H9 (cell line): Measurements from ENCODE around the gene GRK1. TPM values are rescaled to one million over a fixed set of nuclear protein-coding genes. Genes with fewer than 3 reads are reported as not detected.

Source experiments
- DNase-seq: peaks from one replicate; pipeline ENCODE4 v3.0.0-alpha.2; 2017
- H2AFZ ChIP-seq: one replicate; pipeline ENCODE4 v1.6.1; 2013; ENCODE audit warnings: mild to moderate bottlenecking, low read length, control low read depth, moderate library complexity
- H2AK5ac ChIP-seq: 2 replicates; pipeline ENCODE4 v1.6.1; 2013; ENCODE audit warnings: low read length, control low read depth, mixed read lengths; ENCODE audit not compliant: insufficient read length
- H2BK120ac ChIP-seq: one replicate; pipeline ENCODE4 v1.6.1; 2013; ENCODE audit warnings: low read depth, mild to moderate bottlenecking, low read length, control low read depth, inconsistent platforms; ENCODE audit not compliant: poor library complexity, severe bottlenecking
- H2BK12ac ChIP-seq: 2 replicates; pipeline ENCODE4 v1.6.1; 2013; ENCODE audit warnings: low read length, control low read depth, mixed read lengths, low read depth; ENCODE audit not compliant: insufficient read length
- H2BK15ac ChIP-seq: 2 replicates; pipeline ENCODE4 v1.6.1; 2013; ENCODE audit warnings: low read depth, low read length, control low read depth
- H2BK20ac ChIP-seq: one replicate; pipeline ENCODE4 v1.6.1; 2013; ENCODE audit warnings: low read depth, mild to moderate bottlenecking, low read length, control low read depth, inconsistent platforms; ENCODE audit not compliant: poor library complexity, severe bottlenecking
- H2BK5ac ChIP-seq: 2 replicates; pipeline ENCODE4 v1.6.1; 2013; ENCODE audit warnings: low read length, control low read depth, mixed read lengths; ENCODE audit not compliant: insufficient read length
- H3K14ac ChIP-seq: 2 replicates; pipeline ENCODE4 v1.6.1; 2013; ENCODE audit warnings: low read length, control low read depth; ENCODE audit not compliant: insufficient read depth
- H3K18ac ChIP-seq: 2 replicates; pipeline ENCODE4 v1.6.1; 2013; ENCODE audit warnings: low read depth, mild to moderate bottlenecking, mixed read lengths, low read length, control low read depth; ENCODE audit not compliant: insufficient read length
- H3K23ac ChIP-seq: 2 replicates; pipeline ENCODE4 v1.6.1; 2013; ENCODE audit warnings: low read length, control low read depth, mixed read lengths, low read depth; ENCODE audit not compliant: insufficient read length
- H3K23me2 ChIP-seq: 2 replicates; pipeline ENCODE4 v1.6.1; 2013; ENCODE audit warnings: low read depth, mild to moderate bottlenecking, mixed read lengths, low read length, control low read depth; ENCODE audit not compliant: insufficient read length, poor library complexity, severe bottlenecking
- H3K27ac ChIP-seq: 2 replicates; pipeline ENCODE4 v1.5.1; 2013; ENCODE audit warnings: low read length, control low read depth, mixed read lengths, low read depth; ENCODE audit not compliant: insufficient read length
- H3K27me3 ChIP-seq: 2 replicates; pipeline ENCODE4 v1.6.1; 2013; ENCODE audit warnings: low read length, control low read depth, inconsistent platforms; ENCODE audit not compliant: insufficient read depth
- H3K4ac ChIP-seq: 2 replicates; pipeline ENCODE4 v1.6.1; 2013; ENCODE audit warnings: low read depth, mild to moderate bottlenecking, control low read depth, inconsistent platforms, low read length, moderate library complexity
- H3K4me1 ChIP-seq: 2 replicates; pipeline ENCODE4 v1.6.1; 2013; ENCODE audit warnings: low read length, control low read depth, inconsistent platforms; ENCODE audit not compliant: insufficient read depth
- H3K4me2 ChIP-seq: 2 replicates; pipeline ENCODE4 v1.6.1; 2013; ENCODE audit warnings: low read length, control low read depth, mixed read lengths; ENCODE audit not compliant: insufficient read length, insufficient read depth
- H3K56ac ChIP-seq: 2 replicates; pipeline ENCODE4 v1.6.1; 2013; ENCODE audit warnings: low read depth, mild to moderate bottlenecking, mixed read lengths, low read length, control low read depth; ENCODE audit not compliant: insufficient read length
- H3K79me1 ChIP-seq: 2 replicates; pipeline ENCODE4 v1.6.1; 2013; ENCODE audit warnings: low read depth, mild to moderate bottlenecking, moderate library complexity, low read length, control low read depth, inconsistent platforms; ENCODE audit not compliant: insufficient read depth, poor library complexity, severe bottlenecking
- H3K79me2 ChIP-seq: 2 replicates; pipeline ENCODE4 v1.6.1; 2013; ENCODE audit warnings: low read length, control low read depth, inconsistent platforms; ENCODE audit not compliant: insufficient read depth
- H3K9ac ChIP-seq: 2 replicates; pipeline ENCODE4 v1.6.1; 2013; ENCODE audit warnings: low read length, control low read depth, mixed read lengths; ENCODE audit not compliant: insufficient read length; ENCODE audit errors: extremely low read depth
- H3K9me3 ChIP-seq: one replicate; pipeline ENCODE4 v1.6.1; 2013; ENCODE audit warnings: low read depth, low read length, inconsistent platforms; ENCODE audit not compliant: control insufficient read depth
- H3T11ph ChIP-seq: one replicate; pipeline ENCODE4 v1.6.1; 2013; ENCODE audit warnings: mild to moderate bottlenecking, low read length, control low read depth, inconsistent platforms
- H4K20me1 ChIP-seq: one replicate; pipeline ENCODE4 v1.6.1; 2013; ENCODE audit not compliant: control insufficient read depth, insufficient read length, insufficient read depth
- H4K5ac ChIP-seq: 2 replicates; pipeline ENCODE4 v1.6.1; 2013; ENCODE audit warnings: low read depth, mild to moderate bottlenecking, mixed read lengths, low read length, control low read depth; ENCODE audit not compliant: insufficient read length
- H4K8ac ChIP-seq: replicated peaks from 2 replicates; pipeline ENCODE4 v1.6.1; 2013; ENCODE audit warnings: low read length, control low read depth, mixed read lengths, low read depth; ENCODE audit not compliant: insufficient read length
- H4K91ac ChIP-seq: 2 replicates; pipeline ENCODE4 v1.6.1; 2013; ENCODE audit warnings: low read depth, mild to moderate bottlenecking, moderate library complexity, mixed read lengths, low read length, control low read depth; ENCODE audit not compliant: insufficient read length
- H3K27ac Mint-ChIP-seq, 3 experiments: 2 replicates in 2 of 3; 3 replicates in 1 of 3; pipeline ENCODE4 v1.8.0; 2020 to 2021; ENCODE audit warnings: mixed read lengths in 3 of 3, mild to moderate bottlenecking in 1 of 3, moderate library complexity in 1 of 3
- H3K27me3 Mint-ChIP-seq: 2 replicates; pipeline ENCODE4 v1.8.0; 2021; ENCODE audit warnings: low read depth, mild to moderate bottlenecking, moderate library complexity, mixed read lengths
- H3K36me3 Mint-ChIP-seq, 3 experiments: 2 replicates in 2 of 3; 3 replicates in 1 of 3; pipeline ENCODE4 v1.8.0; 2020 to 2021; ENCODE audit warnings: low read depth in 3 of 3, mixed read lengths in 3 of 3; ENCODE audit not compliant: insufficient read depth in 1 of 3
- H3K4me1 Mint-ChIP-seq, 2 experiments: 2 replicates each; pipeline ENCODE4 v1.8.0; 2020; ENCODE audit warnings: mixed read lengths in 2 of 2
- H3K4me3 Mint-ChIP-seq, 2 experiments: 2 replicates in 1 of 2; 3 replicates in 1 of 2; pipeline ENCODE4 v1.8.0; 2020 to 2021; ENCODE audit warnings: mild to moderate bottlenecking in 2 of 2, mixed read lengths in 2 of 2, moderate library complexity in 1 of 2
- H3K9me3 Mint-ChIP-seq, 2 experiments: 2 replicates in 1 of 2; 3 replicates in 1 of 2; pipeline ENCODE4 v1.8.0; 2020; ENCODE audit warnings: mild to moderate bottlenecking in 2 of 2, mixed read lengths in 2 of 2, moderate library complexity in 1 of 2
- WGBS: extraction: QIAGEN DNeasy Blood & Tissue Kit; methylation state at CpG from one replicate; pipeline ENCODE4 v1.1.7; 2013; ENCODE audit warnings: missing lambda C conversion rate, low lambda C conversion rate, mixed read lengths; ENCODE audit not compliant: insufficient read length; ENCODE audit errors: extremely low coverage; 5-methylcytosine and 5-hydroxymethylcytosine counted together
- total RNA-seq: library from RNA; stranded (reverse); gene quantifications from 2 replicates; pipeline ENCODE4 v1.2.1, GENCODE V29; 2021
- TF ChIP-seq, protein P1 (sequence below): fragments of 200-600 bp; sonication (generic); conservative IDR thresholded peaks from 3 replicates; pipeline ENCODE4 v1.8.0; 2021; ENCODE audit warnings: antibody characterized with exemption, mild to moderate bottlenecking

Gene GRK1
- total RNA-seq, 1 experiment from 2014 or later: 0.31 TPM

DNA sequence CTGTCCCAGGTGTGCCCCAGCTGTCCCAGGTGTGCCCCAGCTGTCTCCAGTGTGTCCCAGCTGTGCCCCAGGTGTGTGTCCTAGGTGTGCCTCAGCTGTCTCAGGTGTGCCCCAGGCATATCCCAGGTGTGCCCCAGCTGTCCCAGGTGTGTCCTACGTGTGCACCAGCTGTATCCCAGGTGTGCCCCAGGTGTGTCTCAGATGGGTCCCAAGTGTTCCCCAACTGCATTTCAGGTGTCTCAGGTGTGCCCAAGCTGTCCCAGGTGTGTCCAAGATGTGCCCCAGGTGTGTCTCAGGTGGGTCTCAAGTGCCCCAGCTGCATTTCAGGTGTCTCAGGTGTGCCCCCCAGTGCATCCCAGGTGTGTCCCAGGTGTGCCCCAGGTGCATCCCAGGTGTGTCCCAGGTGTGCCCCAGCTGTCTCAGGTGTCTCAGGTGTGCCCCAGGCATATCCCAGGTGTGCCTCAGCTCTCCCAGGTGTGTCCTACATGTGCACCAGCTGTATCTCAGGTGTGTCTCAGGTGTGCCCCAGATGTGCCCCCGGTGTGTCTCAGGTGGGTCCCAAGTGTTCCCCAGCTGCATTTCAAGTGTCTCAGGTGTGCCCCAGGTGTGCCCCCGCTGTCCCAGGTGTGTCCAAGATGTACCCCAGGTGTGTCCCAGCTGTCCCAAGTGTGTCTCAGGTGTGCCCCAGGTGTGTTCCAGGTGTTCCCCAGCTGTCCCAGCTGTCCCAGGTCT lies 1.3 kb upstream of the GRK1 start:
- H2AK5ac ChIP-seq: no peak overlapping the region
- no peak overlapping the region for H3K56ac ChIP-seq
- H3K18ac ChIP-seq: no peak overlapping the region
- H4K8ac ChIP-seq: no peak overlapping the region
- H3K9ac ChIP-seq: no peak overlapping the region
- H3K14ac ChIP-seq: no peak overlapping the region; the same call in 1 of the 2 replicates
- H2BK20ac ChIP-seq: no peak overlapping the region
- no peak overlapping the region for H3T11ph ChIP-seq
- no peak for DNase-seq
- H3K4ac ChIP-seq: no peak overlapping the region; the same call in 1 of the 2 replicates
- Mint-ChIP-seq H3K27ac (peak overlapping the region in 1 of 3 experiments; percentile 89; a peak in 2 of 7 replicates), H3K36me3 (peaks cover 0 to 5% (median under 1%) of the 10 kb centered on the region in 3 experiments; a peak in 3 of 7 replicates), H3K4me1 (peaks cover 2 to 8% of the 10 kb centered on the region in 2 experiments; a peak in 2 of 4 replicates), H3K9me3 (peaks cover 4 to 11% of the 10 kb centered on the region in 2 experiments; a peak in 3 of 5 replicates), H3K4me3 (no peak overlapping the region), H3K27me3 (peaks cover 1% of the 10 kb centered on the region)
- no peak overlapping the region for H3K4me2 ChIP-seq
- H4K91ac ChIP-seq: peak overlapping the region; percentile 6
- H3K23ac ChIP-seq: no peak overlapping the region
- H3K9me3 ChIP-seq: no peaks in the 10 kb centered on the region
- no peaks in the 10 kb centered on the region for H3K23me2 ChIP-seq
- H2BK5ac ChIP-seq: no peak overlapping the region
- H4K5ac ChIP-seq: no peak overlapping the region
- H2AFZ ChIP-seq: no peak overlapping the region
- H2BK12ac ChIP-seq: no peak overlapping the region
- no peak overlapping the region for H3K27ac ChIP-seq
- no peak overlapping the region for H2BK15ac ChIP-seq
- no peaks in the 10 kb centered on the region for H4K20me1 ChIP-seq
- H2BK120ac ChIP-seq: no peak overlapping the region
- no CpG with 5 or more reads among the region's 3 CpGs for WGBS
- no peaks in the 10 kb centered on the region for H3K27me3 ChIP-seq
- no peaks in the 10 kb centered on the region for H3K4me1 ChIP-seq
- H3K79me2 ChIP-seq: no peaks in the 10 kb centered on the region
- TF ChIP-seq, protein P1, sequence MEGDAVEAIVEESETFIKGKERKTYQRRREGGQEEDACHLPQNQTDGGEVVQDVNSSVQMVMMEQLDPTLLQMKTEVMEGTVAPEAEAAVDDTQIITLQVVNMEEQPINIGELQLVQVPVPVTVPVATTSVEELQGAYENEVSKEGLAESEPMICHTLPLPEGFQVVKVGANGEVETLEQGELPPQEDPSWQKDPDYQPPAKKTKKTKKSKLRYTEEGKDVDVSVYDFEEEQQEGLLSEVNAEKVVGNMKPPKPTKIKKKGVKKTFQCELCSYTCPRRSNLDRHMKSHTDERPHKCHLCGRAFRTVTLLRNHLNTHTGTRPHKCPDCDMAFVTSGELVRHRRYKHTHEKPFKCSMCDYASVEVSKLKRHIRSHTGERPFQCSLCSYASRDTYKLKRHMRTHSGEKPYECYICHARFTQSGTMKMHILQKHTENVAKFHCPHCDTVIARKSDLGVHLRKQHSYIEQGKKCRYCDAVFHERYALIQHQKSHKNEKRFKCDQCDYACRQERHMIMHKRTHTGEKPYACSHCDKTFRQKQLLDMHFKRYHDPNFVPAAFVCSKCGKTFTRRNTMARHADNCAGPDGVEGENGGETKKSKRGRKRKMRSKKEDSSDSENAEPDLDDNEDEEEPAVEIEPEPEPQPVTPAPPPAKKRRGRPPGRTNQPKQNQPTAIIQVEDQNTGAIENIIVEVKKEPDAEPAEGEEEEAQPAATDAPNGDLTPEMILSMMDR: no peak
- H3K79me1 ChIP-seq: no peaks in the 10 kb centered on the region
